NCI-H510A (cell line): ENCODE results near the gene GRB10.

Experiments
- DNase-seq: peaks from one replicate; lab custom pipeline; 2025; lab: John Stamatoyannopoulos, UW

The GRB10 gene

DNA sequence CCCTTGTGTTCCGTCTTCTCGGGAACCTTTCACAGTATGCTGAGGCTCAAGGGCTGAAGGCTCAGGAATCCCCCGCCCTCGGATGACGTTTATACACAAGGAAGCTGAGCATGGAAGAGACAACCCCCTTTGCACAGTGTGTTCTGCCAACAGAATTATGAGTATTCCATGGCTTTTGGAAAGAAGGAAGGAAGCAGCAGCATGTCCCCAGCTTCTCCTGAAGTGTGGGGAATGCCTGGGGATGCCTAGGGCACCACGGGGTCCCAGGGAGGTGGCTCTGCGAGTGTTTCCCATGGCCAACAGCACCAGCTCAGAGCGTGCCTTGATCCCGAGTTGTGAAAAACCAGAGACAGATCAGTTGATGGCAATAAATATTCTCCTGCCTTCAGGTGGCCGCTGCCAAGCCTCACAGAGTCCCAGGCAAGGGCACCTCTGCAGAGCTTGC lies 128.7 kb downstream of the GRB10 start:
- DNase-seq = no peak

DNA sequence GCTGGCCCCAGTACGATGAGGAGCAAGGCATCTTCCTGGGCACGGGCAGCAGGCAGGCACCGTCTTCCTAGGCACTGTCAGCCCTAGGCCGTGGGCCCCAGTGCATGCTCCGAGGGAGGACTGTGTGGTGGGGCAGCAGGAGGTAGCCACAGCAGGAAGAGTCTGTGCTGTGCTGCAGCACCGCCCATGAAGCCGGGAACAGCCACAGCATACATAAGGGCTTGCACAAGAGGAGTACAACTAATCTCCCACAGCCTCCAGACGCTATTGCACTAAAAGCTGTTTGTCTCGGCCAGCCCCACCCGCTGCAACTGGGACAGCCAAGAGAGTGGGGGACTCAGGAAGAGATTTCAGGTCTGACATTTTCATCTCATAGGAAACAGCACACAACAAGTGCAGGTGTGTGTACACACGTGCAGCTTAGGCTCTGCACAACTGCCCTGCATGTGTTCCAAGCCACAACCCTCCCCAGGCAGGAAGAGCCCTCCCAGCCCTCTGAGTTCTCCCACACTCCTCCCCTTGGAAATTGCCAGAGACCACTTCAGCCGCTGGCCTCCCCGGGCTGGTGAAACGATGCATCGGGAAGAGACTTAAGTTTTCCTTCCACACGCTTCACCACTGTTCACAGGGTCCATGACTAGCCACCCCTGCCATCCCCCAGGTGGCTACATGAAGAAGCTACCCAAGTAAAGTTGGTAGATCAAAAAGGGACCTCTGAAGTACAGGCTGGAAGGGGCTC lies 129.4 kb downstream of the GRB10 start:
- no peak for DNase-seq

DNA sequence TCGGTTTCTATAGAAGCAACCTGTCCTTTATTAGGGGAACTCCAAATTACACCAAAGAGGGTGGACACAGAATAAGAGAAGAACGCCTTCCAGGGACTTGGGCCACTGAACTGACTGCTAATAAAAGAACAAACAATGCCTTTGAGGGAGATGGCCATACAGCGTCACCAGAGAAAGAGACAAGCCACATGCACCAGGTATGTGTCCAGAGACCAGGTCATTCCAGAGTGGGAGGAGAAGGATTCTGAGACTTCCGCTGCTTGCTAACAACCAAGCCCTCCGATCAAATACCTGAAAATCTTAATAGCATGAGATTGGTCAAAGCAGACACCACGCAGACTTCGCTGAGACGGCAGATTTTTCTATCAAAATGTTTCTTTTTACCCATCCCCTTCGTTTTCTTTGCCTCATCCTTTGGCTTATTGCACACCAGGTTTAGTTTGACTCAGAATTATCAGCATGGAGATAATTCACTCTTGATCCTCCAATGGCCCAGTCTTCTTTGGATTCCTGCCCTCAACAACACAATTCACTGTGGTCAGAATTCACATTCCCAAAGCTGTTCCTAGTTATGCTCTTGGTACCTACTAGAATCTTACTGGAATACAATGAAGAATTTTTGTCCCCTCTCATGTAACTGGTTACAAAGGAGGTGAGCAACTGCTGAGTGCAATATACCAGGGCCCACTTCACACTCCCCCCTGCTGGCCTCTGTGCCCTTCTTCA lies 130.1 kb downstream of the GRB10 start:
- DNase-seq = no peak

DNA sequence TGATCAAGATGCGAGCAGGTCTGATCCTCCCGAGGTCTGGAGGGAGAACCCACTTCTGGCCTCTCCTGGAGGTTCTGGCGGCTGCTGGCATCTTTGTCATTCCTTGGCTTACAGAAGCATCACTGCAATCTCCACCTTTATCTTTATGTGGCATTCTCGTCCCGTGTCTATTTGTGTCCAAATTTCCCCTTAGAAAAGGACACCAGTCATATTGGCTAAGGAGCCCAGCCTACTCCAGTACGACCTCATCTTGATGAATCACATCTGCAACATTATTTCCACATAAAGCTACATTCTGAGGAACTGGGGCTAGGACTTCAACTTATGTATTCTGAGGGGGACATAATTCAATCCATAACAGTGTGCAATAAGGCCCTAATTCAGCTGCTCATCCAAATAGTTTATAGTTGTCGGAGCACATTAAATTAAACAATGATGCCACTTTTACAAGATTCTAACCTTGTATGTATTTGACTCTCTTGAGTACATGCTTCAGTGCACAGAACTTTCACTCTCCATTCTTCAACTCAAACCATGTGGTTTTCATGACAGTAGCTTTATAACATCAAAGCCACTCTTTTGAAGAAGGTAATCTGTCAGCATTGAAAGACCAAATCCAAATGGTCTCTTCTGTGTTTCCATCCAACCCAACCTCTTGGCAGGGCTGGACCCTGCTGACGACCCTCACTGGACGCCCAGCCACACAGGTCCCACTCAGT lies 131.3 kb downstream of the GRB10 start:
- DNase-seq = no peak

DNA sequence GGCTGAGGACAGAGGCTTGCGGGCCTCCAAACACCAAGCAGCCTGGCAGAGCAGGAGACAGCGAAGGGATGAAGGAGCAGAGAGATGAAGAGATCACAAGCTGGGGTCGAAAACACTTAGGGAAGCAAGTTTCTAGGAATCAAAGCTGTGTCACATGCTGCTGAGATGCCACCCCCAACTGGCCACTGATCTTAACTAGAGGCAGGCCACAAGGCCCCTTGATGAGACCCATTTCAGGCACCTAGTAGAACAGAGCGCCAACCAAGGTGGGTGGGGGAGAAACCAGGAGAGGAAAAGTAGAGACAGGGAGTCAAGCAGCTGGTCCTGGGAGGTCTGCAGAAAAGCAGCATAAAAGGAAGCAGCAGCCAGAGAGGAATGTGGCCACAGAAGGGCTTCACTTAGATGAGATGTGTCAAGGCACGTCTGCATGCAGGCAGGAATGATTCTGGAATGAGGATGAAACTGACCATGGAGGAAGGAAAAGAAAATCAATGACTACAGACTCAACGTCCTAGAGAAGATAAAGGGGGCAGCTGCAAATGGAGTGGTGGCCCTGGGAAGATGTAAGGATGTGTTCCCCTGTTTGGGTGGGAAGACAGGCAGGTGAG lies 132.5 kb downstream of the GRB10 start:
- no peak for DNase-seq

DNA sequence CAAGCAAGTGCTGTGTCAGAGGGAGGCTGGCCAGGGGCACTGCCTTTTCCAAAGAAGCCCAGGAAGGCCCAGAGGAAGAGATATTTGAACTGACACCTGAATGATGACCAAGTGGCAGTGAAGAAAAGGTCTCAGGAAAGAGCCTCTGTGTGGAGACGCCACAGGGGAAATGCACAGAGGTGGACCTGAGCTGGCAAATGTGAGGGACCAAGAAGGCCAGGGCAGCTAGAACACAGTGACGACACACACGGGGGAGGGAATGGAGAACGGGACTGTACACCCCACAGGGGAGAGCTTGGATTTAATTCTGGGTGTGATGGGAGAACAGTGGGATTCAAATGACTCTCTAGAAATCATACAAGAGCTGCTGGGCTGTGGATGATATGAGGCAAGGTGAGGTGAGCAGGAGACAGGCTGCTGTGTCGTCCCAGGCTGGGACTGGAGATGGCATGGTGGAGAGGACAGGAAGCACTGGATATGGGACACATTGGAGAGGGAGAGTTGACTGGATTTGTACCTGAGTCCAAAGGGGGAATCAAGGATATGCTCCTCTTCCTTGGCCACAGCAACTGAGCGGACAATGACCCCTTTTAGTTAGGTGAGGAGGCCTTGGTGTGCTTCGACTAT lies 133.3 kb downstream of the GRB10 start:
- DNase-seq = no peak

DNA sequence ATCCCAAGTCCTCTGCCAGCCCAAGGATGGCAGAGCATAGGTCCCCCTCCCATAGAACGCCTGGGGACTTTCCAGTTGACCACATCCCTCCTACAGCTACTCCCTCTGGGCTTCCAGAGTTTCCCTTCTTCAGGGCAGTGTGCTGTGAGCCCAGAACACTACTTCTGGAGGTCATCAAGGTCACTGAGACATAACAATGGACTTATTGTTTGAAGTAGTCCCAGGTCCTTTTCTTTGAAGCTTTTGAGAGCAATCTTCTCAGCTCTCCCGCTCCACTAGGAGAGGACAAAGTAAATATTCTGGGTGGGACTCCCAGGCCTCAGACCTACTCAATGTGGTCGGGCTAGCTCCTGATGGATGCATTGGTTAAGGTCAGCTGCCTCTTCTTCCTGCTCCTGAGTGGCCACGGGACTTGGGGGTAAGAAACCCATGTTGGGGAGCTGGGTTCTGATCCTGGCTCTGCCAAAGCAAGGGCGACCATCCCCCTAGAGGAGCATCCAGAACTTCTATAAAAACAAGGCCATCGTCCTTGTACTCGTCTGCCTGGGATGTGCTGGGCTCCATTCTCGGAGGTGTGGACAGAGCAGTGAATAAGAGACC lies 134.0 kb downstream of the GRB10 start:
- no peak for DNase-seq

DNA sequence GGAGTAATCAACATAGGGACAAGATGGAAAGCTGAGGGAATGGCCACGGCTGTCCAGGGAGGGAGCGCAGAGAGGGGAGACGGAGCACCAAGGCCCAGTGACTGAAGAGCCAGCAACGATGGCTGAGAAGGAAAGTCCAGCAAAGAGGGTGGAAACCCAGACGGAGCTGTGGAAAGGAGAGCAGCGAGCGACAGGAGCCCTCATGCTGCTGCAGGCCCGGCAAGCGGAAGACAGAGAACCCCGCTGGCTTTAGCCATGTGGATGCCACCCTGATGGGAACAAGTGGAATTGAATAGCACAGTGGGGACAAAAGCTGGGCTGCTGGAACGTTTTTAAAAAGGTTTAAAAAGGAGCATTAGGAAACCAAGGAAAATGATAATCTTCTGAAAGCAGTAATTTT lies 134.6 kb downstream of the GRB10 start:
- DNase-seq = no peak

DNA sequence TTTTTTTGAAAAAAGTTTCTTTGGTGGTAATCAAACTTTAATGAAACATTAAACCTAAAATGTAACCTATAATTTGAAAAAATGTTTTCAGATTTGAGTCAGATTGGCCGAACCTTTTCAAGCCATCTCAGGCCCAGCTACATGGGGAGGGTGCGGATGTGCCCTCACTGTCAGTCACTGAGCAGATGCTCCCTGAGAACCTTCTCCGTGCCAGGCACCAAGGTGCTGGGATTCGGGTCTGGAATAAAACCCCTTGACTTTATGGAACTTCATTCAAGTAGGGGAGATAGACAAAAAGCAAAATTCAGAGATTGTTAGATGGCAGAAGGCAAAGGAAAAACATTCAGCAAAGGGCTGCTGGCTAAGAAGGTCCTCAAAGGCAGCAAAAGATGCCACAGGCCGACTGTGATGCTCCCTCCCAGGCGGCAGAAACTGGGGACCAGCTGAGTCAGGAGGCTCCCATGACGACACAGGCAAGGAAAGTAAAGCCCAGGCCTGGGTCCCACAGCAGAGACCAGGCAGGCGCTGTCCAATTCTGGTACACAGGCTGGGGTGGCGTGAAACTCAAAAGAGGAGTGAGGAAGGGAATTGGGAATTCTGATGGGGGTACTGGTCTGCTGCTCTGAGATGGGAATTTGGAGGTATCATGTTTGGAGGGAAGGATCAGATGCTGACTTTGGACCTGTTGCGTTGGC lies 135.3 kb downstream of the GRB10 start:
- DNase-seq = no peak

DNA sequence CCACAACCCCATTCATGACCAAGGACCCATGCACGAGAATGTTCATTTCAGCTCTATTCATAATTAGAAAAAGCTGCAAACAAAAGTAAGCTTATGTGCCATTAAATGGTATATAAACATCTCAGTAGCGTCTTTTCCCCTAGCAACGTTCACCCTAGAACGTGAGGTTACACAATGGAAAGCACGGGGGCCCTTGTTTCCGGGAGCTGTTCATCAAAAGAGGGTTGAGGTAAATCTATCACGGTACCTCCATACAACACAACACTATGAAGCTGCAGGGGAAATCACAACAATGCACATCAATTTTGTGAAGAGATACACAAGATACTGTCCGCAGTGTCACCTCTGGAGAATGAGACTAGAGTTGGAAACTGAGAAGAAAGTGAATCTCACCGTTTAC lies 136.6 kb downstream of the GRB10 start:
- no peak for DNase-seq

DNA sequence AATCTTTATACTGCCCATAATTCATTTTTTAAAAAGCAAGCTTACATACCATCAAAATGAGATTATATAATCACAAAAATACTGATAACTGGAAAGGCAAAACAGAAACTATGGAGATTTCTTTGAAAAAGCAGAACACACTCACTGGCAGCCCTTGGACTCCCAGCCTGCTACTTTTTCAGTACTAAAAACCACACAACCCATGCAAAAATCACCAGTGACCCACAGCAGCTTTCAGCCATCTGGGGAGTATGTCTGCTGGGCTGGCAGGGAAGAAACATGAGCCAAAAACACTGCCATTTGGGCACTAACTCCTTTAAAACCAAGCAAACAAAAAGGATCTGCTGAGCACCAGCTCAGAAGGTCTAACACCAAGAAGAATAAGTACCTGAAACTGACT lies 137.5 kb downstream of the GRB10 start:
- no peak for DNase-seq

DNA sequence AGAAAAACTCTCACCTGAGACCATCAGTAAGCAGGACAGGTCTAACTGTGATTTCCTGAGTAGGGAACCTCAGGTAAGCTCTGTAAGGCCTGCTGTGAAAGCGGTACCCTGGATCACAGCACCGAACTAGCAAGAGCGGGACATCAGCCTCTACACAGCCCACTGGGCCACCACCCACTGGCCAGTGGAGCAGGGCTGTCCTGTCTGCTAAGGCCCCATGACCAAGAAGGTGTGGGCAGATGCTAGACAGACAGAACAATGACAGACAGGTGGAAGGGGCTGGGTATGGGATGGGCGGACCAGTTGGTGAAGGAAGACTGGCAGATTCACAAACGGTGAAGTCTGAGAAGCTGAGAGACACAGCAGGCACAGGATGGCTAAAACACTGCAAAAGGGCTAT lies 138.1 kb downstream of the GRB10 start:
- no peak for DNase-seq

DNA sequence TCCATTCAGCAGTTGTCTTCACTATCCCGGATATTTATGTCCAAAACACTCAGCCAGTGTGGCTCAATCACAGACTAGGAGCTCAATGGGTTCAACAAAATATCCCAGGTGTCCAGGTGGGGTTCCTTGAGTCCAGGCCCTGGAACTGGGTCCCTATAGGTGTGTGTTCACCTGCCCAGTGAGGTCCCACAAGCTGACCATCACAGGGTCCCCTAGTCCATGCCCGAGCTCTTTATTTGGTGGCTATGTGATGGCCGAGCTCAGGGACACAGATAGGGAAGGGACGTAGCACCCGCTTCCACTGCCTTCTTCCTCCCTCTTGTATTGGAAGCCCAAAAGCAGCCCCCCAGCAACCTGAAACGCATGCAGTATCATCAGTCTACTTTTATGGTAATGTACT lies 138.6 kb downstream of the GRB10 start:
- no peak for DNase-seq

DNA sequence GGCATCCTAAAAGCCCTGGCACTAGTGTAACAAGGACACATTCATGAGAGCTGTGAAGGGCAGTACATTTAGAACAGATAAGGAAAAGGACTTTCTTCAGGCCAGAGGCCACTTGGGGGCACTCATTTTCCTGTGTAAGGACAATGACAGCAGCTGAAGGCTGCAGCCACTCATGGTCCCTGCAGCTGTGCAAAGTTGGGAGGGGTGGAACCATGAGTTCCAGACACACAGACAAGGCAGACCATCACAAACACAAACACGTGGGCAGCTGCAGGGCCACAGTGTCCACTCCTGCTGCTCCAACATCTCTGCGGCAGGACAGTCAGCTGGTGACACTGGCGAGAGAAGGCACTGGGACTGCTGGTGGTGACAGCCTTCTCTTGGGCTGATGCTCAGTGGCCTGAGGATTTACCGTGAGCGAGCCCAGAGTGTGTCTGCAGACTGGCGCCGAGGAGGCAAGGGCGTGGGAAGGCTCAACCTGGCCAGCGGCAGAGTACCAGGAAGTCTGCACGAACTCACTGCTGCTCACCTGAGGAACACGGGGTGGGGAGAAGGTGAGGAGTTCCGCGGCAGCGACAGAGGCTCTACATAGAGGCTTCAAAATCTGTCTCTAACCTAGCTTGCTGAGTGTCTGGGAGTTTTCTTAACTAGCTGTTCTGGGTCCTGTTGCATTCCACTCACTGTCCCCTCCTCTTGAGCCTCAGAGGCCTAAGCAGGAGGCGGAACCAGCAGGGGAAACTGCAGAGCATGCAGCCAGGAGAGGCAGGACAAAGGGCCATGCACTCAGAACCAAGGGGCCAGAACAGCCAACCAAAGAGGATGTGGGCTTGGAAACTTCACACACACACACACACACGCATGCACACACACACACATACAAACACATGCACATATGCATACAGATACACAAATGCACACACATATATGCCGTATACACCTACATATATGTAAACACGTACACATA lies 141.0 kb downstream of the GRB10 start:
- DNase-seq = no peak

DNA sequence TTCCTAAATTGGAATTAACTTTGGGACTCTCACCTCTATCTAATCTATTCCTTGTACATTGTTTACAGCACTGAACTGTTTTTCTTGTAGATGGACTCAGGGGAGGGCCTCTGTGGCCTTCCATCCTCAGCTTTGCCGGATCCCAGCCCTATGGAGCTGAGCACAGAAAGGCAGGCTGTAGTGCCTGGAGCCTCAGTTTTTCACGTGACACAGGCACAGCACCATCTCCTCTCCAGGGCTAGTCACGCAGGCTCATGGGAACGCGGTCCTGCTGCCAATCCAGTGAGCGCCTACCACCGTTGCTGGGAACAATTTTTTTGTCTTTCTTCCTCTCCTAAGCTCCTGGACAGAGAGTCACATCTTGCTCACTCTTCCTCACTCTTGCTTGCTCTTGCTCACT lies 141.9 kb downstream of the GRB10 start:
- no peak for DNase-seq

DNA sequence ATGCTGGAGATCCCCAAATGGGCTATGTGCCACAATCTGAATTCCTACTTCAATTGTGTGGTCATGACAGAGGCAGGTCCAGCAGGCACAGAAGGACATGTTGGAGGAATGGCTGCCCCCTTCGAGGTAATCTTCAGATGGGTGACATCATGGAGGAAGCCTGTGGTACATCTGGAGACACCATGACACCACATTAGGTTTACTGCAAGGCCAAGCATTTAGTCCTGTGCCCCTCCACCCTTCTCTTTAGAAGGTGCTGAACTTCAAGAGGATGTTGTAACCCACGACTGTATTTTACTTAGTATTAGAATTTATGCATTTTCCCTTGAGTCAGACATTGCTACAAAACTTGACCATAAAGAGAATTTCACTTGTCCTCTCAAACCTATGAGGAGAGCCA lies 142.4 kb downstream of the GRB10 start:
- no peak for DNase-seq

DNA sequence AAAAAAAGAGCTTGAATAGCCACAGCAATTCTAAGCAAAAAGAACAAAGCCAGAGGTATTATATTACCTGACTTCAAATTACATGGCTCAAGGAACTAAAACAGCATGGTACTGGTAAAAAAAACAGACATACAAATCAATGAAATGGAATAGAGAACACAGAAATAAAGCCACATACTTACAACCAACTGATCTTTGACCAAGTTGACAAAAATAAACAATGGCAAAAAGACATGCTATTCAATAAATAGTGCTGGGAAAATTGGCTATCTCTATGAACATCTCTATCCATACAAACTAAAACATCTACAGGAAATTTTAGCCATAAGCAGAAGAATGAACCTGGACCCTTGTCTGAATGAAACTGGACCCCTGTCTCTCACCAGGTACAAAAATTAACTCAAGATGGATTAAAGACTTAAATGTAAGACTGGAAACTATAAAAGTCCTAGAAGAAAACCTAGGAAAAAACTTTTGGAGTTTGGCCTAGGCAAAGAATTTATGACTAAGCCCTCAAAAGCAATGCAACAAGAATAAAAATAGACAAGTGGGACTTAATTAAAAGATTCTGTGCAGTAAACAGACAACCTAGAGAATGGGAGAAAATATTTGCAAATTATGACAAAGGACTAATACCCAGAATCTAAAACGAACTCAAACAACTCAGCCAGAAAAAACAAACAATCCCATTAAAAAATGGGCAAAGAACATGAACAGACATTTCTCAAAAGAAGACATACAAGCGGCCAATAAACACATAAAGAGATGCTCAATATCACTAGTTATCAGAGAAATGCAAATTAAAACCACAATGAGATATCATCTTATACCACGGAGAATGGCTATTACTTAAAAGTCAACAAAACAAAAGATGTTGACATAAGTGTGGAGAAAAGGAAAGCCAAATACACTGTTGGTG lies 144.7 kb downstream of the GRB10 start:
- no peak for DNase-seq

DNA sequence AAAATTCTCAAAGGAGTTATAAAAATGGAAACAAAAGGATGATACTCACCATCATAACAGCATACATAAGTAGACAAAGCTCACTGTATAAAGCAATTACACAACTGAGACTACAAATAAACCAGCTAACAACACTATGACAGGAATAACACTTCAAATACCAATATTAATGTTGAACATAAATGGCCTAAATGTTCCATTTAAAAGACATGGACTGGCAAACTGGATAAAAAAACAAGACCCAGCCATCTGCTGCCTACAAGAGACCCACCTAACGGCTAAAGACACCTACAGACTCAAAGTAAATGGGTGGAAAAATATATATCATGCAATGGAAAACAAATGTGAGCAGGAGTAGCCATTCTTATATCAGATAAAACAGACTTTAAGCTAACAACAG lies 148.3 kb downstream of the GRB10 start:
- no peak for DNase-seq

DNA sequence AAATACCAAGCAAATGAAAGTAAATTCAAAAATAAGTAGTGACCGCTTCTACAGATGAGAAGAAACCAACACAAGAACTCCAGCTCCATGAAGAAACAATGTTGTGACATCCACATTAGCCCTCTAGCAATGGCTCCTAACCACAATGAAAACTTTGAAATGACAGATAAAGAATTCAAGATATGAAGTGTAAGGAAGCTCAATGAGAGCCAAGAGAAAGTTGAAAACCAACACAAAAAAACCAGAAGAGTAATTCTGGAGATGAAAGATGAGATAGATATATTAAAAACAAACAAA lies 149.3 kb downstream of the GRB10 start:
- DNase-seq = no peak
